SIG-M5 treated with dmso at 0.1 percent for 504 hours (cell line): Measurements from ENCODE around the gene HAND1.
A peak's percentile ranks its signal among the peaks of the same experiment; 100 is the strongest.

Source experiments
- DNase-seq: peaks from one replicate; lab custom pipeline; 2025; ENCODE audit not compliant: unreplicated experiment; lab: John Stamatoyannopoulos, UW

The HAND1 gene

DNA sequence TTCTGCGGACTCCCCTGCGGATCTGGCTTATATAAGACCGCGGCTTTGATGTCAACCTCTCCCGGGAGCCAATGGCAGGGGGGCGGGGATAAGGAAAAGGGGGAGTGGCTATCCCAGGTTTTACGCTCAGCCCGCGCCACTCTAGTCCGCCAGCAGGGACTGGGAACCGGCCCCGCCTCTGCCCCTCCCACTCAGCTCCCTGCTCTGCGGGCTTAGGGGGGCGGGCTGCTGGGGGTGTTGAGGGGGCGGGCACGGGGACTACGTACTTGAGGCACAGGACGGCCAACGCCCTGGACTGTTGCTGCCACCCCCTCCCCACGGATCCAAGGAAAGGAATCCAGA lies at the start of gene HAND1:
TSS of gene HAND1 (minus strand) at position 4 of the 342 bp plus-strand sequence. CDS start 219 bp downstream, outside the sequence.
- no peak for DNase-seq

- no peak for DNase-seq
These were observed 48.5 kb upstream of the HAND1 start for GRCh38 chr5:154526231-154527226.

- DNase-seq: no peak
These were observed 46.8 kb upstream of the HAND1 start for GRCh38 chr5:154524859-154525258.

DNA sequence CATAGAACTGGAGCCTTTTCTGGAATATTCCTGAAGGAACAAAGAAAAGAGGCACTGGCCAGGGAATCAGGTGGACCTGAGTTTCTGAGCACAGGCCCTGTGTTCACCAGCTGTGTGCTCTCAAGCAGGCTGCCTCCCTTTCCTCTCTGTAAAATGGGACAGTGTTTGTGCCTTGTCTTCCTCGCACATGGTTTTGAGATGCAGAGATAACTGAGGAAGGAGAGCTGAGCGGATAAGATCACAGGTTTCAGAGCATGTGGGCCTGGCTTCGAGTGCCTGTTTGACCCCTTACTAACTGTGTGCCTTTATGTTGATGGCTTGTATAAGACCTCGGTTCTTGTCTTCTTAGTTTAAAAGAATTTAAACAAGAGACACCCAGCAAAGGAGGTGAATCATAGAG lies 46.2 kb upstream of the HAND1 start:
- no peak for DNase-seq

DNA sequence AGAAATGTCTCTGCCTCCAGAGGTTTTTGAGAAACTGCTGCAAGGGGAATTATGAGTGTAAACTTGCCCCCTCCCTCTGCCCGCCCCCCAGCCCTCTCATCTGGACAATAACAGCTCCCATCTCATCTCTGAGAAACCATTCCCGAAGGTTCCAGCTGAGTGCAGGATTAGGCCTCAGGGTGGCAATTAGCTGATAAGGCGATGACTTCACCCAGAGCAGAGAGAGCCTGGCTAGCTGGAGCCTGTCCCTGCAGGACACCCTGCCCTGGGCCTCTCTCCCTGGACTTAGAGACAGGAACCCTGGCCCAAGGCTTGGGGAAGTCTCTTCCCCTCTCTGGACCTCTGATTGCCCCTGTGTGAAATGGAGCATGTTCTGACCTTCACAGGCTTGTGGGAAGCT lies 45.7 kb upstream of the HAND1 start:
- DNase-seq: no peak

- no peak for DNase-seq
These were observed 45.1 kb upstream of the HAND1 start for GRCh38 chr5:154523104-154523503.

DNA sequence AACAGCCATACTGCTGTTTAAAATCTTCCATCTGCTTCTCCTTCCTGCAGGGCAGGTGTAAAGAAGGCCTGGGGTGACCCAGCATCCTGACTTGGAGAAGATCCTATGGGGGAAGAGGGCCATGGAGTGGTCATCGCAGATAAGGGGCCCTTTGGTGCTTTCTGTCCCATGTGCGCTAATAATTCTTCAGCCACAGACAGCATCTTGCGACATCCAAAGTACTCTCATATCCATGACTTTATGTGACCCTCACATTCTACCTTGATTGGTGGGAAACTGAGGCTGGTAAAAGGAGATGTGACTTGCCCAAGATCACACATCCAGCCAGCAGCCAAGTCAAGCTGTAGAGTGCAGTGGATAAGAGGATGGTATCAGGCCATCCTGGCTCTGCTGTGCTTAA lies 44.3 kb upstream of the HAND1 start:
- DNase-seq: no peak

DNA sequence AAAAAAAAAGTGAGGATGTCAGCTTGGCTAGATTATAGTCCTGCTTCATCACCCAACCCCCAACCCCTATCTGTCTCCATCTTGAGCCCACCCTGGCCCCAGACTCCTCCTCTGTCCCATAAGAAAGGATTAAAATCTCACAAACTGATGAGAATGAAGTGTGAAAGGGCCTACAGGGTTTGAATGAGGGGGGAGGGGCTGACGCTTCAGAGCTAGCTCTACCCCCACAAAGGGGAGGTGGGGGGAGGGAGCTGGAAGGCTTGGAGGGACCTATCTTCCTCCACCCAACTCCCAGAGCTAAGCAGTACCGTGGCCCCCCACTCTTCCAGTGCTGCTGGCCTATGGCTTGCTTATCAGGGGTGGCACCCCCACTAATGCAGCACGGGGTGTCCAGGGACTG lies 43.7 kb upstream of the HAND1 start:
- DNase-seq: no peak

DNA sequence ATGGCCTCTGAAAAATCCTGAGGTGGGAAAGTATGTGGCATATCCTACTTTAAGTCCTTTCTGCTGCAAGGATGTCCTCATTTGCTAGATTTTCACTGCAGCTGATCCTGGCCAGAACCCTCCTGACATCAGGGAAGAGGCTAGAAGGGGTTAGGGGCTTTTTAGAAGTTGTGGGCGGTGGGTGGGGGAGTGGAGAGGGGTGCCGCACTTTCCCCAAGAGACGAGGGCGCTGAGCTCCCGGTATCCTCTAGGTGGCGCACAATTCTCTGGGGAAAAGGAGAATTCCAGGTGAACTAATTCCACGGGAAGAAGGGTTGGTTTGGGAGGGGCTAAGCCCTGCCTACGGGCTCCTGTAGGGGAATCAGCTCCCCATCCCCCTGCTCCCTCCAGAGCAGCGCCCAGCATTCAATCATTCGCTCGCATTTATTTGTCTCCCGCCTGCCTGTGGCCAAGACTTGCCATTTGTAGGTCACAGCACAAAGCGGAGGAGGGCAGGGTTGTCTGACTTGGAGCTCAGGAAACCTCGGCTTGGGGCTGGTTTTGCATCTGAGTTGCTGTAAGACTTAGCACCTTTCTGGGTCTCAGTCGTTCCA lies 42.9 kb upstream of the HAND1 start:
- DNase-seq: no peak

DNA sequence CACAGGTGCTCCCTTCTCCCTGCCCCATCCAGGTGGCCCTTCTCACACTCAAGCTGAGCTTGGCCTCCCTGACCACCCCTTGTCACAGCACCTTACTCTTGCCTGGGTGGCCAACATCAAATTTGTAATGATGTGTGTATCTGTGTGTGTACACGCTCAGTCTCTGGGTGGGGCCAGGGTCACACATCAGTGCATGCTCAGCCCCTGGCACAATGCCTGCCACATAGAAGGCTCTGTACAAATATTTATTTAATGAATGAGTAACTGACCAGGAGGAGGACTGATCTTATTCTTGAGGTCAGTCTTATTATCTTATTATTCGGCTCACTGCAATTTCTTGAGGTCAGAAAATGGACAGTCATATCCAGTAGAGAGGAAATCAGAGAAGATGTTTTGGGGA lies 41.3 kb upstream of the HAND1 start:
- DNase-seq: no peak

GRCh38 chr5:154518438-154518867 lies 40.4 kb upstream of the HAND1 start:
- no peak for DNase-seq

DNA sequence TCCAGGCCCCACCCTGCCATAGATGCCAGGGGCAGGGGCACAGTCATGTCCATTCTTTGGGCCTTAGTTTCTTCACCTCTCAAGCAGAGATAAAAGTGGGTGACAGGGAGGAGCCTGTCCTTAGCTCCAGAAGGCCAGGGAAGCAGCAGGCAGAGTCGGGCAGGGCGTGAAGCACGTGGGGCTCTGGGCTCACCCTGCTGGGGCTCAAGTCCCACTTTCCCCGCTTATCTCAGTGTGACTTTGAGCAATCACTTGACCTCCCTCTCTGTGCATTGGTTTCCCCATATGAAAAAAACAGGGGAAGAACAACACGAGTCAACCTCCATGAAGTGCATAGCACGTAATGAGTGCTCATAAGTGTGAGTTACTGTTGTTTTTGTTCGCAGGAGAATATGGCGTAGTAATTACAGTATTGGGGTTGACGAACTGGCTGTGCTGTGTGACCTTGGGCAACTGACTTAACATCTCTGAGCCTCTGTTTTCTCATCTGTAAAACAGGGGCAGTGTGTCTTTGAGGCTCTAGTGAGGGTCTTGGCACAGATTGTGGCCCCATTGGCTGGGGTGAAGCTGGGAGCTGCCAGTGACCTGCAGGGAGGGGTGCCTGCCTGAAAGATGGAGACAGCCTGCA lies 39.9 kb upstream of the HAND1 start:
- no peak for DNase-seq

GRCh38 chr5:154517181-154517580 lies 39.2 kb upstream of the HAND1 start:
- DNase-seq: no peak

- DNase-seq: no peak
These were observed 38.4 kb upstream of the HAND1 start for GRCh38 chr5:154516475-154516874.

DNA sequence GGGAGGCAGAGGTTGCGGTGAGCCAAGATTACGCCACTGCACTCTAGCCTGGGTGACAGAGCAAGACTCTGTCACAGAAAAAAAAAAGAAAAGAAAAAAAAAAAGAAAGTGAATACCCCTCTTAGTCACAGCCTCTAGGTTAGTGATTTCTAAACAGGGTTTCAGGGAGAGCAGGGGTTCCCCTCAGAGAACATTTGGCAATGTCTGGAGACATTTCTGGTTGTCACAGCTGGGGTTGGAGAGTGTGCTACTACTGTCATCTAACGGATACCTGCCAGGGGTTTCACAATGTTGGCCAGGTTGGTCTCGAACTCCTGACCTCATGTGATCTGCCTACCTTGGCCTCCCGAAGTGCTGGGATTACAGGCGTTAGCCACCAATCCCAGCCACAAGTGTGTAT lies 37.5 kb upstream of the HAND1 start:
- peak; percentile 69 for DNase-seq

DNA sequence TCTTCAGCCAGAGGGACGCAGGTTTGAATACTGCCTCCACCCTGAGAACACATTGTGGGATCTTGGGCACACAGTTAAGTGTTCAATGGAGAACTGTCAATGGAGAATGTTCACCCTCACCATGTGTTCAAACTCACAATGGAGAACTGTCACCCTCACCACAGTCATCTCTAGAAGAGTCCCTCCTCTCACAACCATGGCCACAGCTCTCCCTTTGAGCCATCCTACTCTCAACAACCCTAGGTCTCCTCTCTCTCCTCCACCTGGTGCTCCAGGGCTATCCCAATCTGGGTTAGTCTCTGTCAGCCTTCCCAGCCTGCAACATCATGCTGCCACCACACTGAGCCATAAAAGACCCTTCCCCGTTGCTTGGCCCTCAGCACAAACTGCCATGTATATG lies 36.3 kb upstream of the HAND1 start:
- no peak for DNase-seq

DNA sequence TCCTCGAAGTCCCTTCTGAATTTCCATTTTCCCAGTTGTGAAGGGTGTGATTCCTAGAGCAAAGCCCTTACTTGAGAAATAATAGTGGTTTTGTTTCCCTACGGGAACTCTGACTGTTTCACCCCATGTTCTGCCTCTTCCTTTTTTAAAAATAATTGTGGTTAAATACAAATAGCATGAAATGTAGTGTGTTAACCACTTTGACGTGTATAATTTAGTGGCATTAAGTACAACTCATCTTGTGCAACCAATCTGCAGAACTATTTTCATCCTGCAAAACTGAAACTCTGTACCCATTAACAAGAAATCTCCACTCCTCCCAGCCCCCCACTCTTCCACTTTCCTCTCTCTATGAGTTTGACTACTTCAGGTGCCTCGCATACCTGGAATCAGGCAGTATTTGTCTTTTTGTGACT lies 35.6 kb upstream of the HAND1 start:
- DNase-seq: peak; percentile 35

- DNase-seq: no peak
These were observed 34.0 kb upstream of the HAND1 start for GRCh38 chr5:154511984-154512383.

GRCh38 chr5:154509784-154510555 lies 31.9 kb upstream of the HAND1 start:
- DNase-seq: no peak

DNA sequence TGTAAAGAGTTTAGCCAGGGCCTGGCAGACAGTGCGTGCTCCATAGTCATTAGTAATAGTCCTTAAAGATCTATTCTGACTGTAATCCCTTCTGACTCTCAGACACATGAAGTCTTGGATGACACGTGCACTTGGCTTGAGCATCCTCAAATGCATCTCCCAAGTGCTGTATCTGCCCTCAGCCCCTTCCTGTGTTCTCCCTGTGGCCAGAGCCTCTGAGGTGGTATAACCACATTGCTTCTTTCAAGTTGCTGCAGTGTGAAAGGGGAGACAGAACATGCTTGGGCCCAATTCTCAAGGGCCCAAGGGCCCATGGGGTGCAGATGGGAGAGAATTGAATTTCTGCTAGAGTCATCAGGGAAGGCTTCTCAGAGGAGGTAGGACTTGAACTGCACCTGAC lies 30.1 kb upstream of the HAND1 start:
- DNase-seq: no peak

DNA sequence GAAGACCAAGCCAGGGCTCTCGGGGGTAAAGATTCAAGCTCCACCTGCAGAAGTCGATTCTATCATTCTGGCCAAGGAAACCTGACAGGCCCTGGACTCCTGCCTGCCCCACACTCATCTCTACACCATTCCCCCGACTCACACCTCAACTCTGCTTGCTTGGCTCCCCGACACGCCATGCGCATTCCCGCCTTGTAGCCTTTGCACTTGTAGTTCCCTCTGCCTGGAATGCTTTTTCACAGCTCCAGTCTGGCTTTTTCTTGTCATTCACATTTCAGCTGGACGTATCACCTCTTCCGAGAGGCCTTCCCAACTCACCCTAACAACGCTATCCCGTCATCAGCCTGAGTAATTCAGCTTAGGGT lies 28.7 kb upstream of the HAND1 start:
- no peak for DNase-seq
